GM21825 (cell line): Measurements from ENCODE around the gene SATL1.
A peak's percentile ranks its signal among the peaks of the same experiment; 100 is the strongest.
"Not testable (repeated sequence)": the region's sequence is repeated elsewhere in the genome, so short reads cannot be mapped to it uniquely, and the experiment has no call there.

Source experiments
- ATAC-seq: cut with Tn5 transposase; IDR thresholded peaks from one replicate; pipeline ENCODE4 v1.9.1; 2021; ENCODE audit warnings: mild to moderate bottlenecking, moderate library complexity; ENCODE audit not compliant: unreplicated experiment

Gene SATL1

GRCh38 chrX:85243761-85244449 lies at the start of gene SATL1, which contains the start of gene ZNF711:
Gene SATL1, minus strand, starts transcription at chrX:85243779. Its CDS starts 134,811 bp downstream, at chrX:85108968.
Gene ZNF711, plus strand, starts transcription at chrX:85243991. Its CDS starts 3,582 bp downstream, at chrX:85247573.
- peak; percentile 48 for ATAC-seq

- ATAC-seq, result no peak
Measured at GRCh38 chrX:85288992-85289723, 45.6 kb upstream of the SATL1 start.

GRCh38 chrX:85285286-85285685 lies 41.7 kb upstream of the SATL1 start:
- ATAC-seq, result not testable (repeated sequence)

GRCh38 chrX:85244450-85245211 lies 1.1 kb upstream of the SATL1 start:
- no peak for ATAC-seq

- ATAC-seq, result no peak
Measured at GRCh38 chrX:85243155-85243554, 424 bp downstream of the SATL1 start.

GRCh38 chrX:85223359-85223758 lies 20.2 kb downstream of the SATL1 start:
- ATAC-seq, result no peak

- no peak for ATAC-seq
Measured at GRCh38 chrX:85221361-85221760, 22.2 kb downstream of the SATL1 start.

GRCh38 chrX:85215946-85216345 lies 27.6 kb downstream of the SATL1 start:
- no peak for ATAC-seq

- ATAC-seq, result no peak
Measured at GRCh38 chrX:85213792-85214530, 29.6 kb downstream of the SATL1 start.

GRCh38 chrX:85203461-85203970 lies 40.1 kb downstream of the SATL1 start:
- ATAC-seq, result no peak

- ATAC-seq, result no peak
Measured at GRCh38 chrX:85196319-85196718, 47.3 kb downstream of the SATL1 start.

GRCh38 chrX:85159644-85160043 lies 83.9 kb downstream of the SATL1 start:
- no peak for ATAC-seq

- peak; percentile 58 for ATAC-seq
Measured at GRCh38 chrX:85140964-85141363, 102.6 kb downstream of the SATL1 start.

- no peak for ATAC-seq
Measured at GRCh38 chrX:85139422-85139821, 104.2 kb downstream of the SATL1 start.

- ATAC-seq, result no peak
Measured at GRCh38 chrX:85136409-85136808, 107.2 kb downstream of the SATL1 start.

- ATAC-seq, result no peak
Measured at GRCh38 chrX:85115252-85115651, 128.3 kb downstream of the SATL1 start.

- ATAC-seq, result no peak
Measured at GRCh38 chrX:85114776-85115175, 128.8 kb downstream of the SATL1 start.

- no peak for ATAC-seq
Measured at GRCh38 chrX:85114171-85114570, 129.4 kb downstream of the SATL1 start.

GRCh38 chrX:85113746-85114145 lies 129.8 kb downstream of the SATL1 start:
- ATAC-seq, result no peak

- ATAC-seq, result no peak
Measured at GRCh38 chrX:85112293-85112692, 131.3 kb downstream of the SATL1 start.

GRCh38 chrX:85111347-85111746 lies 132.2 kb downstream of the SATL1 start:
- ATAC-seq, result no peak
